GM23248 (cell line): ENCODE results near the gene CDK2. TPM values are rescaled to one million over a fixed set of nuclear protein-coding genes. Genes with fewer than 3 reads are reported as not detected.

Source experiments
- DNase-seq: peaks from one replicate; pipeline ENCODE4 v3.0.0-alpha.2; 2015
- H2AFZ ChIP-seq: fragments of 200-600 bp; sonication (generic); 2 replicates; pipeline ENCODE4 v1.6.1; 2016; ENCODE audit warnings: antibody characterized with exemption
- H3F3A ChIP-seq: fragments of 200-600 bp; sonication (generic); 2 replicates; pipeline ENCODE4 v1.6.1; 2016; ENCODE audit warnings: mild to moderate bottlenecking, antibody characterized with exemption, mixed run types; ENCODE audit not compliant: insufficient read depth
- H3K27ac ChIP-seq: fragments of 200-600 bp; sonication (generic); 2 replicates; pipeline ENCODE4 v1.5.1; 2016; ENCODE audit warnings: mild to moderate bottlenecking
- H3K27me3 ChIP-seq: fragments of 200-600 bp; sonication (generic); replicated peaks from 2 replicates; pipeline ENCODE4 v1.6.1; 2016; ENCODE audit warnings: mild to moderate bottlenecking; ENCODE audit not compliant: insufficient read depth
- H3K36me3 ChIP-seq: fragments of 200-600 bp; sonication (generic); 2 replicates; pipeline ENCODE4 v1.6.1; 2016; ENCODE audit warnings: low read depth, mild to moderate bottlenecking
- H3K4me1 ChIP-seq: fragments of 200-600 bp; sonication (generic); 2 replicates; pipeline ENCODE4 v1.6.1; 2016; ENCODE audit warnings: mild to moderate bottlenecking; ENCODE audit not compliant: insufficient read depth
- H3K4me2 ChIP-seq: fragments of 200-600 bp; sonication (generic); one replicate; pipeline ENCODE4 v1.6.1; 2016; ENCODE audit warnings: mild to moderate bottlenecking; ENCODE audit not compliant: unreplicated experiment
- H3K4me3 ChIP-seq: fragments of 200-600 bp; sonication (generic); 2 replicates; pipeline ENCODE4 v1.5.1; 2016; ENCODE audit warnings: mild to moderate bottlenecking
- H3K79me2 ChIP-seq: fragments of 200-600 bp; sonication (generic); 2 replicates; pipeline ENCODE4 v1.6.1; 2016; ENCODE audit warnings: mild to moderate bottlenecking; ENCODE audit not compliant: insufficient read depth
- H3K9ac ChIP-seq: fragments of 200-600 bp; sonication (generic); 2 replicates; pipeline ENCODE4 v1.6.1; 2016; ENCODE audit warnings: mild to moderate bottlenecking
- H3K9me2 ChIP-seq: fragments of 200-600 bp; sonication (generic); 2 replicates; pipeline ENCODE4 v1.6.1; 2016; ENCODE audit warnings: mixed run types, mild to moderate bottlenecking, moderate library complexity; ENCODE audit not compliant: insufficient read depth
- H3K9me3 ChIP-seq: fragments of 200-600 bp; sonication (generic); one replicate; pipeline ENCODE4 v1.6.1; 2017; ENCODE audit warnings: low read depth
- H4K20me1 ChIP-seq: fragments of 200-600 bp; sonication (generic); 2 replicates; pipeline ENCODE4 v1.6.0; 2016; ENCODE audit not compliant: insufficient read depth
- EZH2 ChIP-seq: fragments of 200-600 bp; sonication (generic); IDR thresholded peaks from 2 replicates; pipeline ENCODE4 v1.6.1; 2018; ENCODE audit warnings: antibody characterized with exemption, mild to moderate bottlenecking; ENCODE audit not compliant: insufficient read depth, poor library complexity, severe bottlenecking
- EZH2phosphoT487 ChIP-seq: fragments of 200-600 bp; sonication (generic); IDR thresholded peaks from 2 replicates; pipeline ENCODE4 v1.6.1; 2018; ENCODE audit warnings: antibody characterized with exemption, moderate library complexity, mild to moderate bottlenecking, low read depth; ENCODE audit not compliant: insufficient read depth
- WGBS, 2 experiments: methylation state at CpG; one replicate each; pipeline ENCODE4 v1.1.6; 2015 to 2017; ENCODE audit warnings: low lambda C conversion rate in 2 of 2, low coverage in 1 of 2; ENCODE audit errors: missing lambda C conversion rate in 2 of 2; 5-methylcytosine and 5-hydroxymethylcytosine counted together
- in situ Hi-C: fragments of 300-500 bp; cut with MboI; formaldehyde crosslinking; loops from 2 replicates; pipeline ENCODE4 v1.15.0; 2020
- polyA plus RNA-seq: library from polyadenylated mRNA; unstranded; fragments of >200 nt; fragmentation: Nextera tagmentation; extraction: Ambion mirVana; gene quantifications from 2 replicates; pipeline ENCODE4 v1.2.1, GENCODE V29; 2016
- total RNA-seq: library from RNA; depleted of rRNA; stranded (reverse); fragments of >200 nt; shearing (Covaris generic); gene quantifications from 2 replicates; pipeline ENCODE4 v1.2.3, GENCODE V29; 2014

CDK2 gene
- total and polyA plus RNA-seq, 2 experiments from 2014 or later, result 16.6 to 20.8 TPM

- TF ChIP-seq EZH2 (no peak), EZH2phosphoT487 (no peak)
- Histone ChIP-seq H3K36me3 (no peaks in the 10 kb centered on the region), H4K20me1 (no peaks in the 10 kb centered on the region), H3K4me1 (peaks cover 5% of the 10 kb centered on the region), H3K79me2 (peaks cover 25% of the 10 kb centered on the region), H3K4me3 (no peak overlapping the region), H3K27ac (no peak overlapping the region), H3K9me2 (no peaks in the 10 kb centered on the region), H3K4me2 (no peak overlapping the region), H3K9ac (no peak overlapping the region), H3K27me3 (no peaks in the 10 kb centered on the region), H3K9me3 (no peaks in the 10 kb centered on the region), H2AFZ (peak overlapping the region; percentile 99; the same call in 1 of the 2 replicates), H3F3A (no peaks in the 10 kb centered on the region)
- in situ Hi-C loops, result no loop called here
- DNase-seq, result no peak
- WGBS, 2 experiments, result 21 to 45% methylated on average over 2 to 5 of the region's 5 CpGs
These were observed 1.4 kb upstream of the CDK2 start for GRCh38 chr12:55965240-55965639.

GRCh38 chr12:55965941-55966407 lies 656 bp upstream of the CDK2 start, which contains the start of gene PMEL:
PMEL (minus strand) TSS chr12:55966042; CDS start chr12:55966011, 31 bp downstream.
- Histone ChIP-seq H3K4me3 (peak within 1 kb of the TSS; percentile 89), H3K9me2 (no peaks in the 10 kb centered on the region), H4K20me1 (no peaks in the 10 kb centered on the region), H3K4me1 (peaks cover 5% of the 10 kb centered on the region), H3K27me3 (no peaks in the 10 kb centered on the region), H3K79me2 (peaks cover 25% of the 10 kb centered on the region), H3K4me2 (peak within 1 kb of the TSS; percentile 98), H3K36me3 (no peaks in the 10 kb centered on the region), H3K9ac (peak within 1 kb of the TSS; percentile 89), H2AFZ (peak within 1 kb of the TSS; percentile 99), H3K9me3 (no peaks in the 10 kb centered on the region), H3F3A (no peaks in the 10 kb centered on the region), H3K27ac (peak within 1 kb of the TSS; percentile 49)
- no peak for TF ChIP-seq EZH2
- TF ChIP-seq EZH2phosphoT487, result no peak
- in situ Hi-C loops, result no loop called here
- peak; percentile 36 for DNase-seq
- 14 to 22% methylated on average over 4 of the region's 4 CpGs for WGBS, 2 experiments

- Histone ChIP-seq H3K27me3 (no peaks in the 10 kb centered on the region), H3K4me3 (no peak overlapping the region), H3K79me2 (peaks cover 30% of the 10 kb centered on the region), H3K9me2 (no peaks in the 10 kb centered on the region), H3K4me2 (no peak overlapping the region), H3K4me1 (peaks cover 17% of the 10 kb centered on the region), H3K36me3 (no peaks in the 10 kb centered on the region), H3K9me3 (no peaks in the 10 kb centered on the region), H3F3A (peaks cover 23% of the 10 kb centered on the region), H4K20me1 (no peaks in the 10 kb centered on the region), H3K27ac (no peak overlapping the region), H2AFZ (no peak overlapping the region), H3K9ac (no peak overlapping the region)
- no peak for DNase-seq
- in situ Hi-C loops, result no loop called here
- 91 to 96% methylated on average over 4 of the region's 4 CpGs for WGBS, 2 experiments
- TF ChIP-seq EZH2 (no peak), EZH2phosphoT487 (no peak)
These were observed 2.7 kb downstream of the CDK2 start for GRCh38 chr12:55969356-55969755.

- H3K9me2 ChIP-seq, result no peaks in the 10 kb centered on the region
- H4K20me1 ChIP-seq, result no peaks in the 10 kb centered on the region
- WGBS, 2 experiments, result 89 to 95% methylated on average over 7 of the region's 7 CpGs
- H3K4me1 ChIP-seq, result peaks cover 22% of the 10 kb centered on the region
- no peak overlapping the region for H2AFZ ChIP-seq
- no peaks in the 10 kb centered on the region for H3K9me3 ChIP-seq
- peak overlapping the region; percentile 96; the same call in 1 of the 2 replicates for H3K27ac ChIP-seq
- TF ChIP-seq EZH2 (no peak), EZH2phosphoT487 (no peak)
- no peak overlapping the region for H3K4me3 ChIP-seq
- no peaks in the 10 kb centered on the region for H3K27me3 ChIP-seq
- DNase-seq, result peak; percentile 42
- no peak overlapping the region for H3K4me2 ChIP-seq
- no peak overlapping the region for H3K9ac ChIP-seq
- in situ Hi-C loops, result no loop called here
- no peaks in the 10 kb centered on the region for H3K36me3 ChIP-seq
- H3F3A ChIP-seq, result peaks cover 27% of the 10 kb centered on the region
- H3K79me2 ChIP-seq, result peaks cover 44% of the 10 kb centered on the region
These were observed 4.1 kb downstream of the CDK2 start for GRCh38 chr12:55970775-55971174.

GRCh38 chr12:55972042-55972441 lies 5.4 kb downstream of the CDK2 start:
- Histone ChIP-seq H4K20me1 (no peaks in the 10 kb centered on the region), H3K9me3 (no peaks in the 10 kb centered on the region), H3K9me2 (no peaks in the 10 kb centered on the region), H3K36me3 (0 out of 2 replicates have a peak, but pooled peaks cover 3% of the 10 kb centered on the region), H3K4me3 (peak overlapping the region; percentile 87), H3K4me1 (peaks cover 17% of the 10 kb centered on the region), H3F3A (peaks cover 27% of the 10 kb centered on the region), H3K27me3 (no peaks in the 10 kb centered on the region), H3K9ac (peak overlapping the region; percentile 94), H3K79me2 (peaks cover 53% of the 10 kb centered on the region), H3K27ac (peak overlapping the region; percentile 96), H2AFZ (peak overlapping the region; percentile 28), H3K4me2 (peak overlapping the region; percentile 97)
- in situ Hi-C loops, result no loop called here
- WGBS, 2 experiments, result 26 to 28% methylated on average over 3 of the region's 3 CpGs
- DNase-seq, result peak; percentile 61
- TF ChIP-seq EZH2phosphoT487 (no peak), EZH2 (no peak)
